ENCODE results near the gene NIPAL3. TPM values are rescaled to one million over a fixed set of nuclear protein-coding genes. Genes with fewer than 3 reads are reported as not detected.

NIPAL3 gene
- total RNA-seq, 1 donor from 2014 or later, result 32.5 TPM

DNA sequence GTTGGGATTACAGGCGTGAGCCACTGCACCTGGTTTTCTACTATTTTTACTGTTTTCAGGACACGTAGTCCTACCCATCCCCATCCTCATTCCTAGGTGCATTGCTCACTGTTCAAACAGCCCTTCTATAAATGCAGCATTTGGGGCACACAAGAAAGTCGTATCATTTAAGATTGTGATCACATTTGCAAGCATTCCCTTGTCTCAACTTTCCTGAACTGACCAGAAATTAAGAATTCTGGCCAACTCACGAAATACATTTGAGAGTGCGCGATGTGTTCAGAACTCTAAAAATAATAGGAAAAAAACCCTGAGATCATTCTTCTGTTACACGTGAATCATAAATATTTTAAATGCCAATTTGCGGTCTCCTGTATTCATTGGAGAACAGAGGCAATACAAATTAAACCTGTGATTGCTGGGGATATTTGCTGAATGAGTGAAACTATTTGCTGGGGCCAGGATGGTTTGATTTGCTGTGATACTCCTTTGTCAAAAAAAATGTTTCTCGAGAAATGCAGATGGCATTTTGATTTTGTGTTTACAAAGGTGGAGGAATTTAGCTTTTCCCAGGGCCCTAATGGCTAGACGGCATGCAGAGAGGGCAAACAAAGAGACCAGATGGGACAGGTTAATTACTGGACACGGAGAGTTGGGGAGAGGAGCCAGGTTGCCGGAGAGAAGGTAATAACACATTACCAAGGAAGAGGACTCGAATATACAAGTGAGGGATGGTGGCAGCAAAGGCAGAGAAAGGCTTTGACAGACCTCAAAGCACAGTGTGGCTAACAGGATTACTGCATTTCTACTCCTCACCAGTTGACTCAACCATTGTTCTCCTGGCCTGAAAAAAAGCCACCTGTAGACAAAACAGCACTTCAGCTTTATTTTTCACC lies 40.5 kb upstream of the NIPAL3 start:
- TF ChIP-seq, protein P1, sequence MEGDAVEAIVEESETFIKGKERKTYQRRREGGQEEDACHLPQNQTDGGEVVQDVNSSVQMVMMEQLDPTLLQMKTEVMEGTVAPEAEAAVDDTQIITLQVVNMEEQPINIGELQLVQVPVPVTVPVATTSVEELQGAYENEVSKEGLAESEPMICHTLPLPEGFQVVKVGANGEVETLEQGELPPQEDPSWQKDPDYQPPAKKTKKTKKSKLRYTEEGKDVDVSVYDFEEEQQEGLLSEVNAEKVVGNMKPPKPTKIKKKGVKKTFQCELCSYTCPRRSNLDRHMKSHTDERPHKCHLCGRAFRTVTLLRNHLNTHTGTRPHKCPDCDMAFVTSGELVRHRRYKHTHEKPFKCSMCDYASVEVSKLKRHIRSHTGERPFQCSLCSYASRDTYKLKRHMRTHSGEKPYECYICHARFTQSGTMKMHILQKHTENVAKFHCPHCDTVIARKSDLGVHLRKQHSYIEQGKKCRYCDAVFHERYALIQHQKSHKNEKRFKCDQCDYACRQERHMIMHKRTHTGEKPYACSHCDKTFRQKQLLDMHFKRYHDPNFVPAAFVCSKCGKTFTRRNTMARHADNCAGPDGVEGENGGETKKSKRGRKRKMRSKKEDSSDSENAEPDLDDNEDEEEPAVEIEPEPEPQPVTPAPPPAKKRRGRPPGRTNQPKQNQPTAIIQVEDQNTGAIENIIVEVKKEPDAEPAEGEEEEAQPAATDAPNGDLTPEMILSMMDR (conservative IDR thresholded peaks at IDR 0.05; ENCODE audit: low read depth, low read length), result no peak
- H3K4me3 ChIP-seq (ENCODE audit: low read depth, low read length), result no peak overlapping the region
- no peak for DNase-seq (ENCODE audit: low read depth)

DNA sequence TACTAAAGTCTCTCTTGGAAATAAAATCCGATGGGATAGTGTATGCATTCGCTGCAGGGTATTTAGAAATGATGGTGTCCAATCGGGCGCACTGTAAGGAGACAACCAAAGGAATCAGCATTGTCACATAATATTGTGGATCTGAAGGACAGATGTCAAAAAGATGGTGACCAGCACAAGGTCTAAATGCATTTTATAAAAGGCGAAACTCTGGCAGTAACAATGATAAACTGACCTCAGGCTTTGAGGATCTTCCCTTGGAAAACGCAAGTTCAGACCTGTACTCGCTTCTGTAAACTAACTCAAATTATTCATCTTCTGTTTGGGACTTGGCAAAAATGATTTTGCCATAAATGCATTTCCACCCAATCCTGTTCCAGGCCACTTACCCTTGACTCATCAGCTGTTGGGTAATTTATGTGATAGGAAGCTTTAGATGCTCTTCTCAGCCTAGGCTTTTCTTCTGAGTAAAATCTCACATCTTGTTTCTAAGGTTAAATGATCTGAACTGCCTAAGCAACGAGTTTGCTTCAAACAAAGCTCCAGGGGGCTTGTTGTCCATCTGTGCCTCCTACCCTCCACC lies 35.8 kb upstream of the NIPAL3 start:
- TF ChIP-seq, protein P1 (conservative IDR thresholded peaks at IDR 0.05; ENCODE audit: low read depth, low read length), result no peak
- no peak for DNase-seq (ENCODE audit: low read depth)
- H3K4me3 ChIP-seq (ENCODE audit: low read depth, low read length), result no peak overlapping the region

DNA sequence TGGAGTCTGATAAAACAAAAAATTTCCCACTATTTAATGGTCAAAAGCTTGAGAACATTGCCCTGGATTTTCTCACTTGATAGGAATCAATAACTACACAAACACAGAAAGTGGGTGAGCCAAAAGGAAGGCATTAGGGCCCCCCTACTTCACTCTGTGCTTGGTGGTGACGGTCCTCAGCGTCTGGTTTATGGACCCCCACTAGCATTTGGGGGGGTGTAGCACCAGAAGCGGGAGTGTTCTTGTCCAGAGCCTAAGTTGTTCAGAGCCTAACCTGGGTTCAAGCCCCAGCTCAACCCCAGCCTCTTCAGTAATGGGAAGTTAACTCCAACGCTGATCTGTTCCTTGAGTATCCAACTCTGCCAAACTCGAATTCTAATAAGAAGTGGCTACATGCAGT lies 35.1 kb upstream of the NIPAL3 start:
- no peak overlapping the region for H3K4me3 ChIP-seq (ENCODE audit: low read depth, low read length)
- DNase-seq (ENCODE audit: low read depth), result no peak
- TF ChIP-seq, protein P1 (conservative IDR thresholded peaks at IDR 0.05; ENCODE audit: low read depth, low read length), result no peak

DNA sequence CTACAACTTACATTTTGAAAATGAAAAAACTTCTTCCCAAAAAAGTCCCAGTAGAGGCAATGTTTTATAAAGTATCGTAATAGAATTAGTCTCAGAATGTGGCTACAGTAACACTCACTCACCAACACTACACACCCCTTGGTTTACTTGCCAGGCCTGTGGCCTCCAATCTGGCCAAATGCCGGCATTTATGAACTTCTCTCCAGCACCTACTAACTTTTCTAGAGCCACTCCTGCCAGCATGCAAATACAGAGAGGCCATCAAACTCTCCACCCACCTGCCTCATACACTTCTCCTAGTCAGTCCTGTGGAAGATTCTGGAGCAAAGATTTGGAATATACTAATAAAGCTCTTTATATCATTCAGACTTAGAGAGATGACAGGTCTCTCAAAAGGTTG lies 34.3 kb upstream of the NIPAL3 start:
- TF ChIP-seq, protein P1 (conservative IDR thresholded peaks at IDR 0.05; ENCODE audit: low read depth, low read length), result no peak
- DNase-seq (ENCODE audit: low read depth), result no peak
- H3K4me3 ChIP-seq (ENCODE audit: low read depth, low read length), result no peak overlapping the region

DNA sequence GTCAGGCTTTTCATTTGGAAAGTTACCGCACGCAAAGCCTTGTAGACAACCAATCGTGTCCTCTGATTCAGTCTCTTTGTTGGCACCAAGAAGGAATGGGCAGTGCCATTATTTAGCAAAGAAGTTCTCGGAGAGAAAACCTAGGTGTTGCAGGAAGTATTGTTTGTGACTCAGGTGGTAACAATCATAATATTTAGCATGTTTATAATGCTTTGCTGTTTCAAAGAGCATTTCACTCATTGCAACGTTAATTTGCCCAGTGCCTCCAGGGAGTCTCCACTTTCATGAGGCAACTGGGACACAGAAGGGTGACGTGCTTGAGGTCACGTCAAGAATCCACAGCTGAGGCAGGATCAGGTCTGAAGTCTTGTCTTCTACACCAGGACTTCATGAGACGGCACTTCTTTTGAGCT lies 33.4 kb upstream of the NIPAL3 start:
- no peak overlapping the region for H3K4me3 ChIP-seq (ENCODE audit: low read depth, low read length)
- TF ChIP-seq, protein P1 (conservative IDR thresholded peaks at IDR 0.05; ENCODE audit: low read depth, low read length), result no peak
- no peak for DNase-seq (ENCODE audit: low read depth)

DNA sequence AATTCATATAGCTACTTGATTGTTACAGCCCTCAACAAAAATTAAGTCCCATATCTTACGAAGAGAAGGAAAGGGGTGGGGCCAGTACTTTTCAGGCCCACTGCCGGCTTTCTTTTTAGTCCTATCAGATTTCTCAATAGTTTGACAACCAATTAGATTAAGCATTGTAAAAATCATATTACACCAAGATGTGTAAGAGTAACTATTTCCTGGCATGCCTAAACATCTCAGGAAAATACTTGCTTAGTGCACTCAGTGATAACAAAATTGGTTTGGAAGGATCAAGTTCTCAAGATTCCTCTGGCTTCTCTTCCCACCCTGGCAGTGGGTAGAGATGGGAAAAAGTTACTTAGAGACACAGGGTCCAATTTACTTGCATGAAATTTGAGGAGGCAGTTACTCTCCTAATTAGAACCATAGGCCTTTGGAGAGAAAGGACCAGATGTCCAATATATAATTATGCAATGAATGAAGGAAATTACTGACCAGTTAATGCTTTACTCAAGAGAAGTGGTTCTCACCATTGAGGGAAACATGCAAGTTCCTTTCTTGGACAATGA lies 32.1 kb upstream of the NIPAL3 start:
- DNase-seq (ENCODE audit: low read depth), result no peak
- TF ChIP-seq, protein P1 (conservative IDR thresholded peaks at IDR 0.05; ENCODE audit: low read depth, low read length), result no peak
- H3K4me3 ChIP-seq (ENCODE audit: low read depth, low read length), result no peak overlapping the region
